ENCODE measurements around the gene ZNF335. TPM values are rescaled to one million over a fixed set of nuclear protein-coding genes. Genes with fewer than 3 reads are reported as not detected.

Gene ZNF335
- total RNA-seq, 1 donor from 2014 or later = 38.3 TPM

- H3K36me3 Mint-ChIP-seq (ENCODE audit: low read depth) = no peaks in the 10 kb centered on the region
- H3K4me1 Mint-ChIP-seq (ENCODE audit: low read depth) = peaks cover 3% of the 10 kb centered on the region
- no peaks in the 10 kb centered on the region for H3K9me3 Mint-ChIP-seq
- H3K27ac Mint-ChIP-seq = no peak overlapping the region
- peaks cover 14% of the 10 kb centered on the region for H3K27me3 Mint-ChIP-seq (ENCODE audit: insufficient read depth)
- no peak for DNase-seq (ENCODE audit: low spot score)
- no peak overlapping the region for H3K4me3 Mint-ChIP-seq
- intact Hi-C loops (cut with micrococcal nuclease) = no loop called here
Observed at GRCh38 chr20:45926731-45927070, 45.3 kb downstream of the ZNF335 start.

- no peaks in the 10 kb centered on the region for H3K9me3 Mint-ChIP-seq
- H3K36me3 Mint-ChIP-seq (ENCODE audit: low read depth) = no peaks in the 10 kb centered on the region
- H3K4me3 Mint-ChIP-seq = no peak overlapping the region
- peaks cover 16% of the 10 kb centered on the region for H3K27me3 Mint-ChIP-seq (ENCODE audit: insufficient read depth)
- no peak for DNase-seq (ENCODE audit: low spot score)
- H3K27ac Mint-ChIP-seq = no peak overlapping the region
- peaks cover 5% of the 10 kb centered on the region for H3K4me1 Mint-ChIP-seq (ENCODE audit: low read depth)
- intact Hi-C loops (cut with micrococcal nuclease) = no loop called here
Observed at GRCh38 chr20:45925821-45926506, 46.0 kb downstream of the ZNF335 start.

GRCh38 chr20:45924391-45925261 lies 47.4 kb downstream of the ZNF335 start:
- Mint-ChIP-seq H3K36me3 (ENCODE audit: low read depth) (no peaks in the 10 kb centered on the region), H3K9me3 (no peaks in the 10 kb centered on the region), H3K27me3 (ENCODE audit: insufficient read depth) (peaks cover 25% of the 10 kb centered on the region), H3K27ac (no peak overlapping the region), H3K4me3 (no peak overlapping the region), H3K4me1 (ENCODE audit: low read depth) (peaks cover 5% of the 10 kb centered on the region)
- DNase-seq (ENCODE audit: low spot score) = no peak
- intact Hi-C loops (cut with micrococcal nuclease) = no loop called here

GRCh38 chr20:45921337-45922189 lies 50.4 kb downstream of the ZNF335 start:
- intact Hi-C loops (cut with micrococcal nuclease) = no loop called here
- peaks cover 5% of the 10 kb centered on the region for H3K4me1 Mint-ChIP-seq (ENCODE audit: low read depth)
- H3K27me3 Mint-ChIP-seq (ENCODE audit: insufficient read depth) = peaks cover 22% of the 10 kb centered on the region
- no peak for DNase-seq (ENCODE audit: low spot score)
- no peak overlapping the region for H3K4me3 Mint-ChIP-seq
- H3K9me3 Mint-ChIP-seq = no peaks in the 10 kb centered on the region
- H3K36me3 Mint-ChIP-seq (ENCODE audit: low read depth) = no peaks in the 10 kb centered on the region
- no peak overlapping the region for H3K27ac Mint-ChIP-seq

- DNase-seq (ENCODE audit: low spot score) = no peak
Observed at GRCh38 chr20:45920462-45921336, 51.3 kb downstream of the ZNF335 start.

GRCh38 chr20:45919542-45920399 lies 52.2 kb downstream of the ZNF335 start:
- peaks cover 5% of the 10 kb centered on the region for H3K4me1 Mint-ChIP-seq (ENCODE audit: low read depth)
- intact Hi-C loops (cut with micrococcal nuclease) = no loop called here
- no peak overlapping the region for H3K27ac Mint-ChIP-seq
- H3K4me3 Mint-ChIP-seq = no peak overlapping the region
- H3K9me3 Mint-ChIP-seq = no peaks in the 10 kb centered on the region
- no peak for DNase-seq (ENCODE audit: low spot score)
- peaks cover 25% of the 10 kb centered on the region for H3K27me3 Mint-ChIP-seq (ENCODE audit: insufficient read depth)
- H3K36me3 Mint-ChIP-seq (ENCODE audit: low read depth) = no peaks in the 10 kb centered on the region

More at GRCh38 chr20:45920462-45921336, 51.3 kb downstream of the ZNF335 start:
- peaks cover 27% of the 10 kb centered on the region for H3K27me3 Mint-ChIP-seq (ENCODE audit: insufficient read depth)
- no peak overlapping the region for H3K4me3 Mint-ChIP-seq
- peaks cover 5% of the 10 kb centered on the region for H3K4me1 Mint-ChIP-seq (ENCODE audit: low read depth)
- intact Hi-C loops (cut with micrococcal nuclease) = no loop called here
- H3K27ac Mint-ChIP-seq = no peak overlapping the region
- no peaks in the 10 kb centered on the region for H3K36me3 Mint-ChIP-seq (ENCODE audit: low read depth)
- H3K9me3 Mint-ChIP-seq = no peaks in the 10 kb centered on the region

- Mint-ChIP-seq H3K27ac (no peak overlapping the region), H3K36me3 (ENCODE audit: low read depth) (no peaks in the 10 kb centered on the region), H3K4me1 (ENCODE audit: low read depth) (peaks cover 5% of the 10 kb centered on the region), H3K4me3 (no peak overlapping the region), H3K27me3 (ENCODE audit: insufficient read depth) (peaks cover 29% of the 10 kb centered on the region), H3K9me3 (no peaks in the 10 kb centered on the region)
- DNase-seq (ENCODE audit: low spot score) = no peak
- intact Hi-C loops (cut with micrococcal nuclease) = no loop called here
Observed at GRCh38 chr20:45918779-45919537, 53.0 kb downstream of the ZNF335 start.

- H3K4me3 Mint-ChIP-seq = no peak overlapping the region
Observed at GRCh38 chr20:45918182-45918737, 53.7 kb downstream of the ZNF335 start.

GRCh38 chr20:45917790-45918141 lies 54.2 kb downstream of the ZNF335 start:
- H3K9me3 Mint-ChIP-seq = no peaks in the 10 kb centered on the region
- H3K36me3 Mint-ChIP-seq (ENCODE audit: low read depth) = no peaks in the 10 kb centered on the region
- no peak overlapping the region for H3K4me3 Mint-ChIP-seq
- no peak overlapping the region for H3K27ac Mint-ChIP-seq
- intact Hi-C loops (cut with micrococcal nuclease) = no loop called here
- H3K4me1 Mint-ChIP-seq (ENCODE audit: low read depth) = peaks cover 5% of the 10 kb centered on the region
- H3K27me3 Mint-ChIP-seq (ENCODE audit: insufficient read depth) = peaks cover 26% of the 10 kb centered on the region
- no peak for DNase-seq (ENCODE audit: low spot score)

More at GRCh38 chr20:45918182-45918737, 53.7 kb downstream of the ZNF335 start:
- intact Hi-C loops (cut with micrococcal nuclease) = no loop called here
- Mint-ChIP-seq H3K27me3 (ENCODE audit: insufficient read depth) (peaks cover 29% of the 10 kb centered on the region), H3K36me3 (ENCODE audit: low read depth) (no peaks in the 10 kb centered on the region), H3K27ac (no peak overlapping the region), H3K9me3 (no peaks in the 10 kb centered on the region), H3K4me1 (ENCODE audit: low read depth) (peaks cover 5% of the 10 kb centered on the region)
- no peak for DNase-seq (ENCODE audit: low spot score)

- Mint-ChIP-seq H3K27ac (no peak overlapping the region), H3K4me1 (ENCODE audit: low read depth) (peaks cover 14% of the 10 kb centered on the region), H3K9me3 (no peaks in the 10 kb centered on the region), H3K36me3 (ENCODE audit: low read depth) (no peaks in the 10 kb centered on the region), H3K4me3 (peak overlapping the region; percentile 22), H3K27me3 (ENCODE audit: insufficient read depth) (peaks cover 18% of the 10 kb centered on the region)
- intact Hi-C loops (cut with micrococcal nuclease) = no loop called here
- DNase-seq (ENCODE audit: low spot score) = no peak
Observed at GRCh38 chr20:45913116-45913515, 58.9 kb downstream of the ZNF335 start.

- H3K4me1 Mint-ChIP-seq (ENCODE audit: low read depth) = peaks cover 14% of the 10 kb centered on the region
- no peaks in the 10 kb centered on the region for H3K9me3 Mint-ChIP-seq
- peaks cover 18% of the 10 kb centered on the region for H3K27me3 Mint-ChIP-seq (ENCODE audit: insufficient read depth)
- H3K36me3 Mint-ChIP-seq (ENCODE audit: low read depth) = no peaks in the 10 kb centered on the region
- H3K27ac Mint-ChIP-seq = no peak overlapping the region
- intact Hi-C loops (cut with micrococcal nuclease) = no loop called here
- peak overlapping the region; percentile 30 for H3K4me3 Mint-ChIP-seq
- DNase-seq (ENCODE audit: low spot score) = no peak
Observed at GRCh38 chr20:45912344-45912682, 59.7 kb downstream of the ZNF335 start.

All from activated T-helper 1 cell treated with anti-CD3 and anti-CD28 coated beads, Interleukin-12 subunit alpha, Interleukin-12 subunit beta, Interleukin-2, Interleukin-4 antibody, amounts not matched to agents 30 ng/mL and 10 ng/mL and 1 ng/mL, durations not matched to agents 14 hours and 24 hours and 36 hours (primary cell).